Mucosa of descending colon (tissue), 3 donors: ENCODE results near the gene ZDHHC11B. TPM values are rescaled to one million over a fixed set of nuclear protein-coding genes. Genes with fewer than 3 reads are reported as not detected.
"Not testable (repeated sequence)": the region's sequence is repeated elsewhere in the genome, so short reads cannot be mapped to it uniquely, and the experiment has no call there.

Experiments
- ATAC-seq: fragments of 200-7000 bp; cut with Tn5 transposase; one replicate; pipeline ENCODE4 v1.9.1; 2020; ENCODE audit warnings: mild to moderate bottlenecking, moderate library complexity
- DNase-seq, 3 donors: peaks; one replicate each; pipeline ENCODE4 v3.0.0-alpha.2; 2020
- H3K36me3 ChIP-seq: fragments of 200-600 bp; one replicate; pipeline ENCODE4 v1.8.0; 2021; ENCODE audit warnings: low read depth, mild to moderate bottlenecking
- H3K4me1 ChIP-seq: fragments of 200-600 bp; one replicate; pipeline ENCODE4 v1.8.0; 2021; ENCODE audit warnings: low read depth, mild to moderate bottlenecking
- H3K4me3 ChIP-seq: fragments of 200-600 bp; one replicate; pipeline ENCODE4 v1.8.0; 2021; ENCODE audit warnings: mild to moderate bottlenecking
- H3K9me3 ChIP-seq: fragments of 200-600 bp; one replicate; pipeline ENCODE4 v1.8.0; 2021; ENCODE audit warnings: mild to moderate bottlenecking
- CTCF ChIP-seq: fragments of 200-600 bp; IDR thresholded peaks from one replicate; pipeline ENCODE4 v1.8.0; 2022; ENCODE audit warnings: antibody characterized with exemption, mild to moderate bottlenecking
- intact Hi-C, 2 donors: fragments of 100-400 bp; cut with DNase I in 1 of 2; cut with micrococcal nuclease in 1 of 2; formaldehyde crosslinking; loops; one replicate each; pipeline versions ENCODE4 v1.11.0 to v1.11.1; 2022; cut with DNase I, micrococcal nuclease
- total RNA-seq, 3 donors: library from RNA; stranded (reverse); fragmentation: NEBNext Ultra II Directional in 2 of 3; extraction: Animal tissue kit (Norgen Biotek cat#: 25700) in 2 of 3; gene quantifications; one replicate each; pipeline versions ENCODE4 v1.2.1 to v1.2.4, GENCODE V29; 2021 to 2023
- donor health status: DM: no; HTN: no; CAD: no; lungs with moderate emphysema.
- donor health status: DM: no; HTN: no; CAD: no.
- donor health status: DM: no; HTN: yes; CAD: no.

ZDHHC11B gene
- total RNA-seq, 3 donors from 2014 or later, result 0.41 to 6.4 (median 4.6) TPM

DNA sequence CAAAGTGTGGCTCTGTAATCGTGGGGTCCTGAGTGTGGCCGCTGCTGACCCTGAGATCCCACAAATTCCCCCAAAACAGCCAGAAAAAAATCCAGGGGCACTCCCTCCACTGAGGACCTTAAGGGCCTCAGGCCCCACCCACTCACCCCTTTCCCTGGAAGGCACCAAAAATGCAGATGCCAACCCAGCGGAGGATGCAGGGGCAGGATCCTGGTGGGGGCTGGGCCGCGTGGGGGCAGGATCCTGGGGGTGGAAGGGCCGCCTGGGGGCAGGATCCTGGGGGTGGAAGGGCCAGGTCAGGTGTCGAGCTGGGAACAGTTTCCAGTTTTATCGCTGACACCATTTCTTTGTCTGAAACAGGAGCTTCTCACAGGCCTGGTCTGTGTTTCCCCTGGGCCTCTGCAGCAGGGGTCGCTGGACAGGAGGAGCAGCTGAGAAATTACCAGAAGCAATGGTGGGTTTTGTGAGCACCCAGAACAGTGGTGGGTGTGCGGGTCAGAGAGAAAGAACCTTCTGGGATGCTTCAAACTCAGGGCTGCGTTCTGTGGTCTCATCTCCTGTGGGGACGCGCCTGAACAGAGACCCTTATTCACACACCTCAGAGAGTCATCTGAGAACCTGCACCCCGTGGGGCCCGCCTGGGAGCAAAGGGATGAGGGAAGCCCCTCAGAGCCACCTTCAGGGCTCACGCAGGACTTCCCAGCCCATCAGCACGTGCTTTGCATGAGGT, 105.2 kb downstream of the ZDHHC11B start:
- H3K36me3 ChIP-seq, intact Hi-C loops: not testable (repeated sequence)
- peak in 1 of 3 donors; percentile 8 for DNase-seq

DNA sequence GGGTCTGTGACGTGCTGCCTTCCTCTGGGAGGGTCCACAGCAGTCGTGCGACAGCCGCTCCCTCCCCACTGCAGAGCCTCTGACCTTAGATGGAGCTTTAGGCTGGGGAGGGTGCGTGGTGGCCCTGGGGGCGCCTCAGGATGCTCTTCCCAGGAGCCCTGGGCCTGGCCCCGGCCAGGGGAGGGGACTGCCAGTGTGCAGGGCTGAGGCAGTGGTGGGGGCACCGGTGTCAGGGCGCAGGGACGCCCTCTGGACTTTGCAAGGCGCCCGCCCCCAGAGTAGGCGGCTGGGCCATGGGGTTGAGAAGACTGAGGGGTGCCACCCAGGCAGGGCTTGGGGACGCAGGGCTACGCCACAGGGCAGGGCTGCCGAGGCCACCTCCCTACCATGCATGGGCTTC, 106.0 kb downstream of the ZDHHC11B start:
- H3K4me1 ChIP-seq, H3K9me3 ChIP-seq, intact Hi-C loops, H3K36me3 ChIP-seq, H3K4me3 ChIP-seq, DNase-seq, ATAC-seq: not testable (repeated sequence)

More for the DNA sequence above, 105.2 kb downstream of the ZDHHC11B start:
- not testable (repeated sequence) for H3K4me1 ChIP-seq, ATAC-seq, H3K9me3 ChIP-seq, H3K4me3 ChIP-seq

DNA sequence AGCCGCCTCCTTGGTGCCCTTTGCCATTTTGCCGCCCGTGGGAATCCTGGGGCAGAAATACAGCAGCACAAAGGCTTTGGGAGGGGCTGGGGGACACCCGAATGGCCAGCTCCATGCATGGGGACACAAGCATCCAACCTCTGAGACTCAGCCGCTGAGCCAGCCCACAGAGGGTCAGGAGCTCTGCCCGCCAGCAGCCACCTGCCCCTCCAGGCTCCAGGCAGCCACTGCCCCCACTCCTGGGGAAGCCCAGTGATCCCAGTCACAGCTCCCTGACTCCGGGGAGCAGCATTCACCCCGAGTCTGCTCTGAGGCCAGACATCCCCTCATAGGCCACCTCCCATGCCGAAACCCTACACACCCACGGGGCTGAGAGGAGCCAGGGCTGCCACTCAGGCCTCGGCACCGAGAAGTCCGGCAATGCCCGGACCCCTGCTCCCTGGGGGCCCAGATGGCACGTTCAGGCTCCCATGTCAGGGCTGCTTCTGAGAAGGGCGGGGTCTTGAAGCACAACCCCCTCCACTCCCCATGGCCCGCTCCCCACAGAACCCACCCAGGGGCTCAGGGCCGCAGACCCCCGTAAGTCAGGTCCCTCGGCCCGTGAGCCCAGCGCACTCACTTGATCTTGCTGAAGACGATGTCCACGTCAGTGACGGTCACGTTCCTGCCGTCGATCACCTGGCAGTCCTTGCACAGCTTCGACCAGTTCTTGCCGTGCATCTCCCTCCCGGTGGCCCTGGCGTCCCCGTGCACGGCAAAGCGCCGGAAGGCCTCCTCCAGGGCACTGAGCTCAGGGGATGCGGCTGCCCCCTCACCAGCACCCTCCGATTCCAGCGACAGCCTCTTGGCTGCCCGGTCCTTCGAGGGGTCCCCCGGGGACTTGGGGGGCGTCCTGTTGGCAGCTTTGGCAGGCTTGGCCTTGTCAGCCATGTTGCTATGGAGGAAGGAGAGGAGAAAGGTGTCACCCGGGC, 107.1 kb downstream of the ZDHHC11B start:
- Histone ChIP-seq H3K9me3 (no peaks in the 10 kb centered on the region), H3K36me3 (no peaks in the 10 kb centered on the region), H3K4me1 (peaks cover 21% of the 10 kb centered on the region), H3K4me3 (no peak overlapping the region)
- intact Hi-C loops, result no loop called here
- DNase-seq (no peak), ATAC-seq (no peak)
- no peak for TF ChIP-seq CTCF

GRCh38 chr5:676699-677076, 107.8 kb downstream of the ZDHHC11B start:
- ATAC-seq (no peak), DNase-seq (no peak)
- Histone ChIP-seq H3K4me3 (no peak overlapping the region), H3K36me3 (no peaks in the 10 kb centered on the region), H3K4me1 (peaks cover 28% of the 10 kb centered on the region), H3K9me3 (no peaks in the 10 kb centered on the region)
- TF ChIP-seq CTCF, result no peak
- intact Hi-C loops, result no loop called here

DNA sequence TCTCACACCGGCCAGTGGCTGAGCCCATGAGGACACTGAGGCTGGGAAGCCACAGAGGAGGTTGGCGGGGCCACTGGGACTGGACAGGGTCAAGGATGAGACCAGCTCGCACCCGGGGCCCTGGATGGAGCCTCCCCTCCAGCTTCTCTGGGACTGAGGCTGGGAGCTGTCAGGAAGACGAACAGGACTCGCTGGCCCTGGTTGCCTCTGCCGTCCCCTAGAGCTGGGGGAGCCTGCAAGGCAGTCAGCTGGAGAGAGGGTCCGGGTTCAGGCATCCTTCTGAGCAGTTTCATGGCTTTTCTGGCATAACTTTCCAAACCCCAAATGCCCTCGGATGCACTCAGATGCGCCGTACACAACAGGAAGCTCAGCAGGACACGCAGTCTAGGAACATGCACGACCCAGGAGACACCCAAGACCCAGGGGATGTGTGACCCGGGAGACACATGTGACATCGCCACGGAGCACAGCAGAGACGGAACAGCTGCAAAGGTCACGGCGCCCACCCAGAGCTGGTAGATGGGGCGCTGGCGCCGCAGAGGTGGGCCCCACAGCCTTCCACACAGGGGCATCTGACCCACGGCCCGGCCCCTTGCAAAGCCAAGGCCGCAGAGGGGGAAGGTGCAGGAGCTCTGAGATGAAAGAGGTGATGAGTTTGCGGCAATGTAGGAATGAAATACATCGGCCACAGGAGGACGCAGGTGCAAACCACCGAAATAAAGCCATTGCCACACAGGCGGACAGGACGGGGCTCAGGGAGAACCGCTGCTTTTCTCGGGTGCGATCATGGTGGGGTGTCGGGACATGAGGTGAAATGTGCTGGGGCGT, 108.4 kb downstream of the ZDHHC11B start:
- TF ChIP-seq CTCF, result no peak
- Histone ChIP-seq H3K4me3 (no peak overlapping the region), H3K9me3 (no peaks in the 10 kb centered on the region), H3K4me1 (peaks cover 33% of the 10 kb centered on the region), H3K36me3 (no peaks in the 10 kb centered on the region)
- intact Hi-C loops, result no loop called here
- DNase-seq (no peak), ATAC-seq (no peak)

- no peaks in the 10 kb centered on the region for H3K9me3 ChIP-seq
- no peak overlapping the region for H3K4me3 ChIP-seq
- no peaks in the 10 kb centered on the region for H3K36me3 ChIP-seq
- no peak for ATAC-seq
- no peak for DNase-seq
- intact Hi-C loops, result no loop called here
- H3K4me1 ChIP-seq, result peaks cover 33% of the 10 kb centered on the region
- no peak for TF ChIP-seq CTCF
Observed at GRCh38 chr5:675111-675870, 109.2 kb downstream of the ZDHHC11B start.
